Skeletal muscle satellite cell (primary cell): Measurements from ENCODE around the gene BCAS3.

ENCODE experiments used
- H3K27me3 ChIP-seq: 2 replicates; pipeline ENCODE4 v1.7.0; 2013; ENCODE audit warnings: low read length; ENCODE audit not compliant: control insufficient read depth, insufficient read depth
- H3K36me3 ChIP-seq: 2 replicates; pipeline ENCODE4 v1.7.0; 2013; ENCODE audit warnings: mild to moderate bottlenecking, control low read depth, low read length; ENCODE audit not compliant: insufficient read depth
- H3K4me1 ChIP-seq: 2 replicates; pipeline ENCODE4 v1.7.0; 2013; ENCODE audit warnings: low read length; ENCODE audit not compliant: control insufficient read depth, insufficient read depth
- H3K4me2 ChIP-seq: 2 replicates; pipeline ENCODE4 v1.7.0; 2013; ENCODE audit warnings: mild to moderate bottlenecking, low read length
- H3K4me3 ChIP-seq: 2 replicates; pipeline ENCODE4 v1.7.0; 2013; ENCODE audit warnings: low read length
- H3K9ac ChIP-seq: 2 replicates; pipeline ENCODE4 v1.7.0; 2013; ENCODE audit warnings: mild to moderate bottlenecking, low read depth, low read length, moderate library complexity
- H3K9me3 ChIP-seq: replicated peaks from 2 replicates; pipeline ENCODE4 v1.7.0; 2013; ENCODE audit warnings: mild to moderate bottlenecking, control low read depth, low read length

The BCAS3 gene

GRCh38 chr17:61406971-61407911 is 729.6 kb downstream of the BCAS3 start:
- H3K4me2 ChIP-seq: no peak overlapping the region
- peaks cover 50% of the 10 kb centered on the region for H3K36me3 ChIP-seq
- peaks cover 39% of the 10 kb centered on the region for H3K4me1 ChIP-seq
- no peak overlapping the region for H3K4me3 ChIP-seq
- H3K27me3 ChIP-seq: no peaks in the 10 kb centered on the region
- H3K9ac ChIP-seq: no peak overlapping the region
- H3K9me3 ChIP-seq: no peaks in the 10 kb centered on the region

- H3K36me3 ChIP-seq: peaks cover 44% of the 10 kb centered on the region
- H3K27me3 ChIP-seq: no peaks in the 10 kb centered on the region
- no peak overlapping the region for H3K4me3 ChIP-seq
- H3K9ac ChIP-seq: peak overlapping the region; percentile 78
- peak overlapping the region; percentile 93 for H3K4me2 ChIP-seq
- H3K9me3 ChIP-seq: no peaks in the 10 kb centered on the region
- peaks cover 41% of the 10 kb centered on the region for H3K4me1 ChIP-seq
Observed at GRCh38 chr17:61408151-61409041, 730.7 kb downstream of the BCAS3 start.

- Histone ChIP-seq H3K9ac (peak overlapping the region; percentile 78), H3K27me3 (no peaks in the 10 kb centered on the region), H3K9me3 (no peaks in the 10 kb centered on the region), H3K4me2 (peak overlapping the region; percentile 93), H3K4me3 (peak overlapping the region; percentile 76), H3K4me1 (peaks cover 31% of the 10 kb centered on the region), H3K36me3 (peaks cover 33% of the 10 kb centered on the region)
Observed at GRCh38 chr17:61409301-61410112, 731.9 kb downstream of the BCAS3 start.

- peaks cover 30% of the 10 kb centered on the region for H3K4me1 ChIP-seq
- H3K4me2 ChIP-seq: peak overlapping the region; percentile 99
- no peak overlapping the region for H3K4me3 ChIP-seq
- H3K27me3 ChIP-seq: no peaks in the 10 kb centered on the region
- peak overlapping the region; percentile 78 for H3K9ac ChIP-seq
- H3K9me3 ChIP-seq: no peaks in the 10 kb centered on the region
- peaks cover 25% of the 10 kb centered on the region for H3K36me3 ChIP-seq
Observed at GRCh38 chr17:61410141-61411010, 732.7 kb downstream of the BCAS3 start.

- Histone ChIP-seq H3K27me3 (no peaks in the 10 kb centered on the region), H3K4me2 (peak overlapping the region; percentile 99), H3K9ac (peak overlapping the region; percentile 90), H3K4me1 (peaks cover 30% of the 10 kb centered on the region), H3K4me3 (peak overlapping the region; percentile 86), H3K36me3 (peaks cover 20% of the 10 kb centered on the region), H3K9me3 (no peaks in the 10 kb centered on the region)
Observed at GRCh38 chr17:61411011-61411260, 733.3 kb downstream of the BCAS3 start.

GRCh38 chr17:61411261-61412142 is 733.9 kb downstream of the BCAS3 start:
- H3K9ac ChIP-seq: peak overlapping the region; percentile 90
- H3K4me1 ChIP-seq: peaks cover 30% of the 10 kb centered on the region
- H3K36me3 ChIP-seq: peaks cover 15% of the 10 kb centered on the region
- peak overlapping the region; percentile 86 for H3K4me3 ChIP-seq
- H3K9me3 ChIP-seq: no peaks in the 10 kb centered on the region
- H3K27me3 ChIP-seq: no peaks in the 10 kb centered on the region
- peak overlapping the region; percentile 99 for H3K4me2 ChIP-seq

GRCh38 chr17:61412143-61412859 is 734.6 kb downstream of the BCAS3 start:
- Histone ChIP-seq H3K4me1 (peaks cover 30% of the 10 kb centered on the region), H3K4me3 (peak overlapping the region; percentile 86), H3K9ac (peak overlapping the region; percentile 90), H3K27me3 (no peaks in the 10 kb centered on the region), H3K36me3 (peaks cover 7% of the 10 kb centered on the region), H3K9me3 (no peaks in the 10 kb centered on the region), H3K4me2 (peak overlapping the region; percentile 99)

GRCh38 chr17:61412860-61413660 is 735.4 kb downstream of the BCAS3 start:
- peak overlapping the region; percentile 99 for H3K4me2 ChIP-seq
- H3K9ac ChIP-seq: peak overlapping the region; percentile 90
- no peaks in the 10 kb centered on the region for H3K9me3 ChIP-seq
- H3K36me3 ChIP-seq: peaks cover 4% of the 10 kb centered on the region
- H3K27me3 ChIP-seq: no peaks in the 10 kb centered on the region
- H3K4me3 ChIP-seq: peak overlapping the region; percentile 86
- peaks cover 30% of the 10 kb centered on the region for H3K4me1 ChIP-seq

- Histone ChIP-seq H3K9me3 (no peaks in the 10 kb centered on the region), H3K9ac (no peak overlapping the region), H3K4me1 (peaks cover 27% of the 10 kb centered on the region), H3K27me3 (no peaks in the 10 kb centered on the region), H3K4me2 (peak overlapping the region; percentile 99), H3K36me3 (peaks cover under 1% of the 10 kb centered on the region), H3K4me3 (peak overlapping the region; percentile 86)
Observed at GRCh38 chr17:61413661-61414126, 736.0 kb downstream of the BCAS3 start.
